Activated naive CD8-positive, alpha-beta T cell treated with anti-CD3 and anti-CD28 coated beads for 36 hours (primary cell): Measurements from ENCODE around the gene CORO2B. TPM values are rescaled to one million over a fixed set of nuclear protein-coding genes. Genes with fewer than 3 reads are reported as not detected.

Experiments
- DNase-seq: peaks from one replicate; pipeline ENCODE4 v3.0.0; 2021
- H3K27ac Mint-ChIP-seq: one replicate; pipeline ENCODE4 v1.8.0; 2022; ENCODE audit warnings: mild to moderate bottlenecking, moderate library complexity, mixed read lengths
- H3K27me3 Mint-ChIP-seq: one replicate; pipeline ENCODE4 v1.8.0; 2022; ENCODE audit warnings: mild to moderate bottlenecking, mixed read lengths
- H3K36me3 Mint-ChIP-seq: one replicate; pipeline ENCODE4 v1.8.0; 2021; ENCODE audit warnings: mild to moderate bottlenecking, mixed read lengths
- H3K4me1 Mint-ChIP-seq: one replicate; pipeline ENCODE4 v1.8.0; 2021; ENCODE audit warnings: mixed read lengths
- H3K4me3 Mint-ChIP-seq: one replicate; pipeline ENCODE4 v1.8.0; 2022; ENCODE audit warnings: mild to moderate bottlenecking, moderate library complexity, mixed read lengths
- H3K9me3 Mint-ChIP-seq: one replicate; pipeline ENCODE4 v1.8.0; 2022; ENCODE audit warnings: mixed read lengths
- total RNA-seq, 2 experiments: library from RNA; stranded (reverse); gene quantifications; one replicate each; pipeline ENCODE4 v1.2.3, GENCODE V29; 2021

The CORO2B gene
- total RNA-seq, 2 experiments from 2014 or later, result not detected

GRCh38 chr15:68696414-68697363 is 117.9 kb downstream of the CORO2B start:
- H3K27me3 Mint-ChIP-seq, result no peaks in the 10 kb centered on the region
- H3K27ac Mint-ChIP-seq, result no peak overlapping the region
- H3K9me3 Mint-ChIP-seq, result no peaks in the 10 kb centered on the region
- no peak for DNase-seq
- no peaks in the 10 kb centered on the region for H3K36me3 Mint-ChIP-seq
- H3K4me1 Mint-ChIP-seq, result peaks cover 7% of the 10 kb centered on the region
- no peak overlapping the region for H3K4me3 Mint-ChIP-seq

GRCh38 chr15:68697711-68698690 is 119.2 kb downstream of the CORO2B start:
- Mint-ChIP-seq H3K9me3 (no peaks in the 10 kb centered on the region), H3K36me3 (no peaks in the 10 kb centered on the region), H3K4me1 (peaks cover 6% of the 10 kb centered on the region), H3K27me3 (no peaks in the 10 kb centered on the region), H3K27ac (no peak overlapping the region), H3K4me3 (no peak overlapping the region)
- no peak for DNase-seq

GRCh38 chr15:68698708-68699107 is 119.9 kb downstream of the CORO2B start:
- no peaks in the 10 kb centered on the region for H3K36me3 Mint-ChIP-seq
- H3K27ac Mint-ChIP-seq, result no peak overlapping the region
- H3K4me1 Mint-ChIP-seq, result no peaks in the 10 kb centered on the region
- no peaks in the 10 kb centered on the region for H3K27me3 Mint-ChIP-seq
- no peaks in the 10 kb centered on the region for H3K9me3 Mint-ChIP-seq
- H3K4me3 Mint-ChIP-seq, result no peak overlapping the region
- DNase-seq, result no peak

GRCh38 chr15:68699124-68699880 is 120.5 kb downstream of the CORO2B start:
- H3K9me3 Mint-ChIP-seq, result no peaks in the 10 kb centered on the region
- no peak for DNase-seq
- no peak overlapping the region for H3K27ac Mint-ChIP-seq
- H3K36me3 Mint-ChIP-seq, result no peaks in the 10 kb centered on the region
- no peaks in the 10 kb centered on the region for H3K4me1 Mint-ChIP-seq
- no peak overlapping the region for H3K4me3 Mint-ChIP-seq
- no peaks in the 10 kb centered on the region for H3K27me3 Mint-ChIP-seq

GRCh38 chr15:68699881-68700454 is 121.2 kb downstream of the CORO2B start:
- Mint-ChIP-seq H3K27me3 (peaks cover 3% of the 10 kb centered on the region), H3K4me1 (no peaks in the 10 kb centered on the region), H3K4me3 (no peak overlapping the region), H3K36me3 (no peaks in the 10 kb centered on the region), H3K27ac (no peak overlapping the region), H3K9me3 (no peaks in the 10 kb centered on the region)
- no peak for DNase-seq

GRCh38 chr15:68700455-68701123 is 121.8 kb downstream of the CORO2B start:
- Mint-ChIP-seq H3K4me3 (no peak overlapping the region), H3K9me3 (no peaks in the 10 kb centered on the region), H3K27ac (no peak overlapping the region), H3K36me3 (no peaks in the 10 kb centered on the region), H3K27me3 (peaks cover 3% of the 10 kb centered on the region), H3K4me1 (no peaks in the 10 kb centered on the region)
- no peak for DNase-seq

GRCh38 chr15:68701886-68702285 is 123.1 kb downstream of the CORO2B start:
- peaks cover 3% of the 10 kb centered on the region for H3K27me3 Mint-ChIP-seq
- H3K4me3 Mint-ChIP-seq, result no peak overlapping the region

GRCh38 chr15:68704496-68705021 is 125.8 kb downstream of the CORO2B start:
- Mint-ChIP-seq H3K27ac (no peak overlapping the region), H3K4me1 (no peaks in the 10 kb centered on the region), H3K9me3 (no peaks in the 10 kb centered on the region), H3K4me3 (no peak overlapping the region), H3K27me3 (peaks cover 8% of the 10 kb centered on the region), H3K36me3 (no peaks in the 10 kb centered on the region)
- DNase-seq, result no peak

More at GRCh38 chr15:68701886-68702285, 123.1 kb downstream of the CORO2B start:
- Mint-ChIP-seq H3K36me3 (no peaks in the 10 kb centered on the region), H3K4me1 (no peaks in the 10 kb centered on the region), H3K9me3 (no peaks in the 10 kb centered on the region), H3K27ac (no peak overlapping the region)
- DNase-seq, result no peak

- H3K27ac Mint-ChIP-seq, result no peak overlapping the region
Observed at GRCh38 chr15:68706256-68706655, 127.5 kb downstream of the CORO2B start.

GRCh38 chr15:68706931-68707330 is 128.1 kb downstream of the CORO2B start:
- Mint-ChIP-seq H3K27me3 (peaks cover 8% of the 10 kb centered on the region), H3K27ac (no peak overlapping the region), H3K9me3 (no peaks in the 10 kb centered on the region)

More at GRCh38 chr15:68706256-68706655, 127.5 kb downstream of the CORO2B start:
- Mint-ChIP-seq H3K9me3 (no peaks in the 10 kb centered on the region), H3K4me3 (no peak overlapping the region), H3K27me3 (peaks cover 8% of the 10 kb centered on the region), H3K36me3 (no peaks in the 10 kb centered on the region), H3K4me1 (no peaks in the 10 kb centered on the region)
- no peak for DNase-seq

GRCh38 chr15:68707386-68707785 is 128.6 kb downstream of the CORO2B start:
- H3K4me3 Mint-ChIP-seq, result no peak overlapping the region
- no peak for DNase-seq
- H3K27ac Mint-ChIP-seq, result no peak overlapping the region
- H3K27me3 Mint-ChIP-seq, result peaks cover 8% of the 10 kb centered on the region
- H3K4me1 Mint-ChIP-seq, result no peaks in the 10 kb centered on the region
- H3K36me3 Mint-ChIP-seq, result no peaks in the 10 kb centered on the region
- no peaks in the 10 kb centered on the region for H3K9me3 Mint-ChIP-seq

More at GRCh38 chr15:68706931-68707330, 128.1 kb downstream of the CORO2B start:
- DNase-seq, result no peak
- H3K4me1 Mint-ChIP-seq, result no peaks in the 10 kb centered on the region
- H3K4me3 Mint-ChIP-seq, result no peak overlapping the region
- H3K36me3 Mint-ChIP-seq, result no peaks in the 10 kb centered on the region

GRCh38 chr15:68709876-68710275 is 131.1 kb downstream of the CORO2B start:
- Mint-ChIP-seq H3K9me3 (no peaks in the 10 kb centered on the region), H3K4me3 (no peak overlapping the region), H3K36me3 (no peaks in the 10 kb centered on the region), H3K4me1 (no peaks in the 10 kb centered on the region), H3K27ac (no peak overlapping the region), H3K27me3 (peaks cover 5% of the 10 kb centered on the region)
- no peak for DNase-seq

- Mint-ChIP-seq H3K9me3 (no peaks in the 10 kb centered on the region), H3K27me3 (peaks cover 4% of the 10 kb centered on the region)
Observed at GRCh38 chr15:68710536-68710935, 131.7 kb downstream of the CORO2B start.

More at GRCh38 chr15:68710536-68710935, 131.7 kb downstream of the CORO2B start:
- H3K4me3 Mint-ChIP-seq, result no peak overlapping the region
- H3K4me1 Mint-ChIP-seq, result no peaks in the 10 kb centered on the region
- H3K27ac Mint-ChIP-seq, result no peak overlapping the region
- DNase-seq, result no peak
- H3K36me3 Mint-ChIP-seq, result no peaks in the 10 kb centered on the region
